NCI-H2029 treated with DMSO at 0.1 percent for 48 hours (cell line): Measurements from ENCODE around the gene ZGPAT.
"Not testable (repeated sequence)": the region's sequence is repeated elsewhere in the genome, so short reads cannot be mapped to it uniquely, and the experiment has no call there.

Source experiments
- DNase-seq: peaks from one replicate; lab custom pipeline; 2025; lab: John Stamatoyannopoulos, UW

The ZGPAT gene

GRCh38 chr20:63703471-63703975, 4.3 kb upstream of the ZGPAT start:
- no peak for DNase-seq

DNA sequence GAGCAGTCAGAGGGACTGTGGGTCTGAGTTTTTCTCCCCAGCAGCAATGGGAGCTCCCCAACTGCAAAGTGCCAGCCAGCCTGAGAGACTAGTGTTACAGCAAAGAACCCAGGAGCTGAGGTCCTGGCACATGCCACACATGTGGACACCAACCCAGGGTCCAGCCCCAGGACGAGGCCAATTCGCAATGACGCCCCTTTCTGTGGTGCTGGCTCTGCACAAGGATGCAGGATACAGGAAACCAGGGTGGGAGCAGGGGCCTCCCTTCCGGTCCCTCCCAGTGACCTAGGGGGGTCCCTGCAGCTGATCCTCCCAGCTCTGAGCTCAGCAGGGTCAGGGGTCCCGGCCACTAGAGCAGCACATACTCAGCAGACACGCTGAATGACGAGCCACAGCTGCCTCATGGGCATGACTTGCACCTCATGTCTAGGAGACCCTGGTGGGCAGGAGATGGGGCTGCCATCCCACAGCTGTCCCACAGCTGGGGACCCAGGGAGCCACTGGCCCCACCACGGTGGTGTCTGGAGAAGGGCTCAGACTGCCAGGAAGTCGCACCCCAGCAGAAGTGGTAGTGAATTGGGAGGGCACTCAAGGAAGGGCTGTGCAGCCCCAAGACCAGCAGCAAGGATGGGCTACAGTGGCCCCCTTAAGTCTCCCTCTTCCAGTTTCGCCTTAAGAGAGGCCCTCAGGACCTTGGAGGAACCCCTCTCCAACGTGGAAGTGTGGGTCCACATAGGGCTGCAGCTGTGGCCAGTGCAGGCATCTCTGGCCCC, 3.7 kb upstream of the ZGPAT start:
- DNase-seq = no peak

GRCh38 chr20:63704749-63705117, 3.1 kb upstream of the ZGPAT start:
- DNase-seq = no peak

DNA sequence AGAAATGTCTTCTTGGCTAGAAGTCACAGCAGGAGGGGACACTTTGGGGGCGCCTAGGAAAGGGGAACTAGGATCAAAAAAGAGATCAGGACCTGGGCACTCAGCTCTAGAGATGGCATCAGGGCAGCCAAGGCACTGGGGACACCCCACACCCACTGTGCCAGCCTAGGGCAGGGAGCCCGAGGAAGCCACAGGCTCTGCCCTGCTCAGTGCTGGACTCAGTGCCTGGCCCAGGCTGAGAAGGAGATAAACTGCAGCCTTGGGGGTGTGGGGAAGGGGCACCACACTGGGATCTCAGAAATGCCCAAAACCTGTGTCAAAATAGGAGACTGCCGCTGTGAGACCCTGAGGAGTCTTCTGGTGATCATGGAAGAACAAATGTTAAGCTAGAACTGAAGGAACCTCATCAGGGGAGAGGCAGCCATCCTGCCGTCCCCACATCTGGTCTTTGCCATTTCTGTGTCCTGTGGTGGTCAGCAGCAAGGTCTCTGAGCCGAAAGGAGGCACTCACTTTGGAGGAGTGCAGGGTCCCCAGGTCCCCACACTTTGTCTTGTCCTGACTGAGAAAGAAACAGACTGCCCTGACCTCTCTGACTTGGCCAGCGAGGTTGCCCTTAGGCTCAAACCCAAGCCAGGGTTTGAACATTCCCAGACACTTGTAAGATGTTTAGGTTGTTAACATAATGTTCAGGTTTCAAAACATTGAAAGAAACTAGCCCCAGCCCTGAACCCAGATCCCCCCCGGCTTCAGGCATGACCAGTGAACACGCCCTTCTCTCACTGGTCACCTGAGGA, 2.4 kb upstream of the ZGPAT start:
- DNase-seq = no peak

- no peak for DNase-seq
These were observed 1.7 kb upstream of the ZGPAT start for GRCh38 chr20:63706027-63706695.

DNA sequence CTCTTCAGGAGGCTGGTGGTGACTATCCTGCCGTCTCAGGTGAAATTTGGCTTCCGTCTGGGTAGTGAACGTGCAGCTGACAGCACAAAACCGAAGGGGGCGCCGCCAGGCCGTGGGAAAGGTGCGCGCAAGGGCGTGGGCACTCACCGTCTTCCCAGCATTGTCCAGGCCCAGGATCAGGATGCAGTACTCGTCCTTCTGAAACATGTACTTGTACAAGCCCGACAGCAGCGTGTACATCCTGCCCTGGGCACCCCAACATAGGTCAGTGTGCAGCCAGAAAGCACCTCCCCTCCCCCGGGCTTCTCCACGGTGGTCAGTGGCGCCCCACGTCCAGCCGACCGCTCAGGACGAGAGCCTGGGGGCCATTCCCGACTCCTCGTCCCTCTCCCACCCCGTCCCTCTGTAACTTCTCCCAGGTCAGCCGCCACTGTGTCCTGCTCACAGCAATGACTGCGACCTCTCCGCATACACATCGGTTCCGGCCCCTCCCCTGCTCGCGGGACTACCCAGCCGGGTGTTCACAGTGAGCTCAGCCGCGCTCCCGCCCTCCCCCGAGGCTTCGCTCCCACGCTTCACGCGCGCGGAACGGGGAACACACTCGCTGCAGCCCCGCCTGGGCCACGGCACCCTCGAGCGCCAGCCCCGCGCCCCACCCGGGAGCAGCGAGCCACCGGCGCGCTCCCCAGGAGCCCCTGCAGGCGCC, 834 bp upstream of the ZGPAT start:
- DNase-seq = no peak

DNA sequence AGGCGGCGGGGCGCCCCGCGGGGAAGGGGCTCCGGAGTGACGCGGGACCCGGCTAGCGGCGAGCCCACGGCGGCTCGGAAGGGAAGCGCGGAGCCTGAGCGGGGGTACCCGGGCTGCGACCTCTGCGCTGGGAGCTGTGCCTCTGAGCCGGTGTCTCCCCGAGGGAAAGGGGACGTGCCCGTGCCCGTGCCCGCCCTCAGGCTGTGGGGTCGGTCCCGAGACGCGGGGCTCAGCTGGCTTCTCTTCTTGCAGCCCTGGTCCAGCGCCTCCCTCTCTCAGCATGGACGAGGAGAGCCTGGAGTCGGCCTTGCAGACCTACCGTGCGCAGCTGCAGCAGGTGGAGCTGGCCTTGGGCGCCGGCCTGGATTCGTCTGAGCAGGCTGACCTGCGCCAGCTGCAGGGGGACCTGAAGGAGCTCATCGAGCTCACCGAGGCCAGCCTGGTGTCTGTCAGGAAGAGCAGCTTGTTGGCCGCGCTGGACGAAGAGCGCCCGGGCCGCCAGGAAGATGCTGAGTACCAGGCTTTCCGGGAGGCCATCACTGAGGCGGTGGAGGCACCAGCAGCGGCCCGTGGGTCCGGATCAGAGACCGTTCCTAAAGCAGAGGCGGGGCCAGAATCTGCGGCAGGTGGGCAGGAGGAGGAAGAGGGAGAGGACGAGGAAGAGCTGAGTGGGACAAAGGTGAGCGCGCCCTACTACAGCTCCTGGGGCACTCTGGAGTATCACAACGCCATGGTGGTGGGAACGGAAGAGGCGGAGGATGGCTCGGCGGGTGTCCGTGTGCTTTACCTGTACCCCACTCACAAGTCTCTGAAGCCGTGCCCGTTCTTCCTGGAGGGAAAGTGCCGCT, 686 bp downstream of the ZGPAT start:
- no peak for DNase-seq

DNA sequence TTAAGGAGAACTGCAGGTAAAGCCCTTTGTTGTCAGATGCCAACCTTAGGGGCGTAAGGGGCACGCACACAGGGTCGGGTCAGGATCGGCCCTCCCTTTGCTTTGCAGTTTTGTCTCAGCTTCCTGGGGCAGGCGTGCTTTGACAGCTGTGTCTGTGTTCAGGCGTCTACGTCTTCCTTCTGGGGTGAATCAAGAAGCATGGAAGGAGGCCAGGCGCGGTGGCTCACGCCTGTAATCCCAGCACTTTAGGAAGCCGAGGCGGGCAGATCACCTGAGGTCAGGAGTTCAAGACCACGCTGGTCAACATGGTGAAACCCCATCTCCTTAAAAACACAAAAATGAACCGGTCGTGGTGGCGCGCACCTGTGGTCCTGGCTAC, 1.3 kb downstream of the ZGPAT start:
- DNase-seq = no peak

DNA sequence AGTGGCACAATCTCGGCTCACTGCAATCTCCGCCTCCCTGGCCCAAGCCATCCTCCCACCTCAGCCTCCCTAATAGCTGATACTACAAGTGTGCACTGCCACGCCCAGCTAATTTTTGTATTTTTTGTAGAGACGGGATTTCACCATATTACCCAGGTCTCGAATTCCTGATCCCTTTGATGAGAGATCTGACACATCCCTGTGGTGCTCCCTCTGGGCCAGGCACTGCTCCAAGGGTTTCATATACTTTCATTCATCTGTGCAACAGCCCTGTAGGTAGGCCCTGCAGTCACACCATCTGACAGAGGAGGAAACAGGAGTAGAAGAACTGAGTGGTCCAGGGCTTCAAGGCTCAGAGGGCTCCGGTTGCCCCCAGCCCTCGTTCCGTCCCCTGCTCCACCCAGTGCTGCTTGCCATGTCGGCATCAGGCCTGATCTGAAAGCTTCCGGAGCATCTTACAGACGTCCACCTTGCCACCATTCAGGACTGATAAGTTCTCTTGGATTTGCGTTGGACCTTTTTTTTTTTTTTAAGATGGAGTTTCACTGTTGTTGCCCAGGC, 3.3 kb downstream of the ZGPAT start:
- no peak for DNase-seq

DNA sequence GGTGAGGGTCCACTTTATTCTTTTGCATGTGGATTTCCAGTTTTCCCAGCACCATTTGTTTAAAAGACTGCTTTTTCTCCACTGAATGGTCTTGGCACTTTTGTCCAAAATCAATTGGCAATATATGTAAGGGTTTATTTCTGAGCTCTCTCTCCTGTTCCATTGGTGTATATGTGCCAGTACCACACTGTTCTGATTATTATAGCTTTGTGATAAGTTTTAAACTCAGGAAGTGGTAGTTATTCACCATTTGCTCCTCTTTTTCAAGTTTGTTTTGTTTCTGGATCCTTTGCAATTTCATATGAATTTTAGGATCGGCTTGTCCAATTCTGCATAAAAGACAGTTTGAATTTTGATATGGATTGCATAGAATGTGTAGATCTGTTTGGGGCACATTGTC, 4.4 kb downstream of the ZGPAT start:
- no peak for DNase-seq

GRCh38 chr20:63714858-63715257, 7.0 kb downstream of the ZGPAT start:
- DNase-seq = no peak

DNA sequence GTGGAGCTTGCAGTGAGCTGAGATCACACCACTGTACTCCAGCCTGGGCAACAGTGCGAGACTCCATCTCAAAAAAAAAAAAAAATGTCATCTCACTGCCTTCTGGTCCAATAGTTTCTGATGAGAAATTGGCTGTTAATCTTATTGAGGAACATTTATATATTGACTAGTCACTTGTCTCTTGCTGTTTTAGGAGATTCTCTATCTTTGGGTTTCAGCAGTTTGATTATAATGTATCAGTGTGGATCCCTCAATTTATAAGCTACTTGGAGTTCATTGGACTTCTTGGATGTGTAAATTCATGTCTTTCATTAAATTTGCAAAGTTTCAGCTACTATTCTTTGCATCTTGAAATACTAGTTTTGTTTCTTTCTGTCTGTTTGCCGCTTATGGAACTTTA, 11.2 kb downstream of the ZGPAT start:
- DNase-seq = no peak

DNA sequence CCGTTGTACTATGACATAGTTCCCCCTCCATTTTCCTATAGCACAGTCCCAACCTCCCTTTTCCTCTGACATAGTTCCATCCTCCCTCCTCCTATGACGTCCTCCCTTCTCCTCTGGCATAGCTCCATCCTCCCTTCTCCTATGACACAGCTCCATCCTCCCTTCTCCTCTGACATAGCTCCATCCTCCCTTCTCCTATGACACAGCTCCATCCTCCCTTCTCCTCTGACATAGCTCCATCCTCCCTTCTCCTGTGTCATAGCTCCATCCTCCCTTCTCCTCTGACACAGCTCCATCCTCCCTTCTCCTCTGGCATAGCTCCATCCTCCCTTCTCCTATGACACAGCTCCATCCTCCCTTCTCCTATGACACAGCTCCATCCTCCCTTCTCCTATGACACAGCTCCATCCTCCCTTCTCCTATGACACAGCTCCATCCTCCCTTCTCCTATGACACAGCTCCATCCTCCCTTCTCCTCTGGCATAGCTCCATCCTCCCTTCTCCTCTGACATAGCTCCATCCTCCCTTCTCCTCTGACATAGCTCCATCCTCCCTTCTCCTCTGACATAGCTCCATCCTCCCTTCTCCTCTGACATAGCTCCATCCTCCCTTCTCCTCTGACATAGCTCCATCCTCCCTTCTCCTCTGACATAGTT, 15.3 kb downstream of the ZGPAT start:
- not testable (repeated sequence) for DNase-seq

GRCh38 chr20:63730189-63730733, 22.4 kb downstream of the ZGPAT start:
- DNase-seq = not testable (repeated sequence)

GRCh38 chr20:63731410-63731809, 23.6 kb downstream of the ZGPAT start:
- no peak for DNase-seq

- no peak for DNase-seq
These were observed 24.6 kb downstream of the ZGPAT start for GRCh38 chr20:63732118-63733095.

GRCh38 chr20:63733117-63733516, 25.3 kb downstream of the ZGPAT start:
- no peak for DNase-seq

GRCh38 chr20:63733579-63734081, 25.8 kb downstream of the ZGPAT start:
- no peak for DNase-seq
